SKM-1 (cell line): ENCODE measurements around the gene PCDHB16.
"Not testable (repeated sequence)": the region's sequence is repeated elsewhere in the genome, so short reads cannot be mapped to it uniquely, and the experiment has no call there.

Experiments used
- DNase-seq: peaks from one replicate; lab custom pipeline; 2025; ENCODE audit not compliant: unreplicated experiment; lab: John Stamatoyannopoulos, UW

The PCDHB16 gene

GRCh38 chr5:141182248-141182647 is at the start of gene PCDHB16:
Gene PCDHB16, plus strand, starts transcription at chr5:141182387. Its CDS starts 173 bp downstream, at chr5:141182560.
- DNase-seq = no peak

GRCh38 chr5:141135030-141135717 is 47.0 kb upstream of the PCDHB16 start, which contains the start of gene PCDHB5:
Gene PCDHB5, plus strand, starts transcription at chr5:141135206. Its CDS starts 229 bp downstream, at chr5:141135435.
- DNase-seq = no peak

GRCh38 chr5:141135718-141136266 is 46.4 kb upstream of the PCDHB16 start:
- no peak for DNase-seq

GRCh38 chr5:141137346-141137745 is 44.8 kb upstream of the PCDHB16 start:
- not testable (repeated sequence) for DNase-seq

- DNase-seq = no peak
Observed at GRCh38 chr5:141149812-141150211, 32.4 kb upstream of the PCDHB16 start, which contains the start of gene PCDHB6. Gene PCDHB6, plus strand, starts transcription at chr5:141150057. Its CDS starts 201 bp downstream, at chr5:141150258.

GRCh38 chr5:141150224-141150992 is 31.8 kb upstream of the PCDHB16 start:
- DNase-seq = no peak

GRCh38 chr5:141150993-141151325 is 31.2 kb upstream of the PCDHB16 start:
- no peak for DNase-seq

GRCh38 chr5:141151632-141152031 is 30.6 kb upstream of the PCDHB16 start:
- not testable (repeated sequence) for DNase-seq

- DNase-seq = not testable (repeated sequence)
Observed at GRCh38 chr5:141152096-141152495, 30.1 kb upstream of the PCDHB16 start.

GRCh38 chr5:141155540-141156374 is 26.4 kb upstream of the PCDHB16 start:
- no peak for DNase-seq

GRCh38 chr5:141157356-141157755 is 24.8 kb upstream of the PCDHB16 start:
- not testable (repeated sequence) for DNase-seq

GRCh38 chr5:141157901-141158300 is 24.3 kb upstream of the PCDHB16 start:
- not testable (repeated sequence) for DNase-seq

GRCh38 chr5:141172381-141173204 is 9.6 kb upstream of the PCDHB16 start, which contains the start of gene PCDHB7:
Gene PCDHB7, plus strand, starts transcription at chr5:141172644. Its CDS starts 192 bp downstream, at chr5:141172836.
- DNase-seq = no peak

- not testable (repeated sequence) for DNase-seq
Observed at GRCh38 chr5:141174291-141175104, 7.7 kb upstream of the PCDHB16 start.

- no peak for DNase-seq
Observed at GRCh38 chr5:141175933-141176332, 6.3 kb upstream of the PCDHB16 start.

GRCh38 chr5:141177577-141178191 is 4.5 kb upstream of the PCDHB16 start, which contains the start of gene PCDHB8:
Gene PCDHB8, plus strand, starts transcription at chr5:141177790. Its CDS starts 245 bp downstream, at chr5:141178035.
- not testable (repeated sequence) for DNase-seq

- DNase-seq = not testable (repeated sequence)
Observed at GRCh38 chr5:141179371-141179770, 2.8 kb upstream of the PCDHB16 start.

- DNase-seq = not testable (repeated sequence)
Observed at GRCh38 chr5:141179876-141180275, 2.3 kb upstream of the PCDHB16 start.
